ENCODE data around the gene PLCB1. TPM values are rescaled to one million over a fixed set of nuclear protein-coding genes. Genes with fewer than 3 reads are reported as not detected.

The PLCB1 gene
- total RNA-seq, 4 donors from 2014 or later = 7.2 to 28.1 (median 9.6) TPM

GRCh38 chr20:8723296-8723695, 591.2 kb downstream of the PLCB1 start:
- no peak for TF ChIP-seq CTCF (IDR thresholded peaks at IDR 0.05)
- TF ChIP-seq POLR2A (IDR thresholded peaks at IDR 0.05) = no peak
- no peaks in the 10 kb centered on the region for H3K9me3 ChIP-seq
- H3K27me3 ChIP-seq = no peaks in the 10 kb centered on the region

GRCh38 chr20:8724884-8725283, 592.8 kb downstream of the PLCB1 start:
- no peaks in the 10 kb centered on the region for H3K9me3 ChIP-seq
- no peaks in the 10 kb centered on the region for H3K36me3 ChIP-seq
- H3K27me3 ChIP-seq = no peaks in the 10 kb centered on the region
- no peak overlapping the region for H3K4me3 ChIP-seq
- H3K27ac ChIP-seq = no peak overlapping the region
- H3K4me1 ChIP-seq = no peaks in the 10 kb centered on the region
- DNase-seq = no peak
- TF ChIP-seq POLR2A (IDR thresholded peaks at IDR 0.05) (no peak), CTCF (IDR thresholded peaks at IDR 0.05) (no peak)

More at GRCh38 chr20:8723296-8723695, 591.2 kb downstream of the PLCB1 start:
- Histone ChIP-seq H3K27ac (no peak overlapping the region), H3K36me3 (no peaks in the 10 kb centered on the region), H3K4me1 (no peaks in the 10 kb centered on the region), H3K4me3 (no peak overlapping the region)
- DNase-seq = no peak

- Histone ChIP-seq H3K27me3 (no peaks in the 10 kb centered on the region), H3K9me3 (no peaks in the 10 kb centered on the region), H3K36me3 (no peaks in the 10 kb centered on the region), H3K4me1 (no peaks in the 10 kb centered on the region), H3K4me3 (no peak overlapping the region), H3K27ac (no peak overlapping the region)
- no peak for DNase-seq
- no peak for TF ChIP-seq POLR2A (IDR thresholded peaks at IDR 0.05)
- no peak for TF ChIP-seq CTCF (IDR thresholded peaks at IDR 0.05)
Observed at GRCh38 chr20:8726460-8726859, 594.4 kb downstream of the PLCB1 start.

DNA sequence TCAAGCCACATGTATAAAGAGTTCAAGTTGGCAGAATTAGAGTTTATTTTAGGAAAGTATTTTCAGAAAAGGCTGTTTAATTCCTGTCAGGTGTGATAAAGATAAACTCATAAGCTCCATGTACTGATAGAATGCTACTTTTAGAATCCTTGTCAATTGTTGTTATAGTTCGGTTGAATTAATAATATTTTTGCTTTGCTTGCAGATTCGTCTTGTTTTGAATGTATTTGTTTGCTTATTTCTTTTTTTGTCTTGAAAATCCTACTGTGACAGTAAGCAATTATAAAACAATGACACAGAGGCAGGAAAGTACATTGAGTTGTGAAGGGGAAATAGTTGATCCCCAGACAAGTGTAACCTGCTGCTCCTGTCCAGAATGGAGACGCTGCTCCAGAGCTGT, 602.9 kb downstream of the PLCB1 start:
- no peak for TF ChIP-seq CTCF (IDR thresholded peaks at IDR 0.05)
- TF ChIP-seq POLR2A (IDR thresholded peaks at IDR 0.05) = no peak
- no peak for DNase-seq
- Histone ChIP-seq H3K4me1 (no peaks in the 10 kb centered on the region), H3K4me3 (no peak overlapping the region), H3K9me3 (no peaks in the 10 kb centered on the region), H3K27me3 (no peaks in the 10 kb centered on the region), H3K27ac (no peak overlapping the region), H3K36me3 (no peaks in the 10 kb centered on the region)

- Histone ChIP-seq H3K27me3 (no peaks in the 10 kb centered on the region), H3K27ac (no peak overlapping the region), H3K36me3 (no peaks in the 10 kb centered on the region), H3K4me3 (no peak overlapping the region), H3K4me1 (no peaks in the 10 kb centered on the region), H3K9me3 (no peaks in the 10 kb centered on the region)
- no peak for DNase-seq
- no peak for TF ChIP-seq POLR2A (IDR thresholded peaks at IDR 0.05)
- no peak for TF ChIP-seq CTCF (IDR thresholded peaks at IDR 0.05)
Observed at GRCh38 chr20:8735674-8736073, 603.6 kb downstream of the PLCB1 start.

GRCh38 chr20:8740265-8740664, 608.2 kb downstream of the PLCB1 start:
- DNase-seq = no peak
- H3K4me1 ChIP-seq = no peaks in the 10 kb centered on the region
- H3K4me3 ChIP-seq = no peak overlapping the region
- no peak overlapping the region for H3K27ac ChIP-seq
- no peaks in the 10 kb centered on the region for H3K36me3 ChIP-seq
- no peaks in the 10 kb centered on the region for H3K9me3 ChIP-seq
- no peaks in the 10 kb centered on the region for H3K27me3 ChIP-seq
- TF ChIP-seq POLR2A (IDR thresholded peaks at IDR 0.05) (no peak), CTCF (IDR thresholded peaks at IDR 0.05) (no peak)

All from Peyer's patch (tissue), 4 donors.